ENCODE measurements around the gene ARHGAP28.

DNA sequence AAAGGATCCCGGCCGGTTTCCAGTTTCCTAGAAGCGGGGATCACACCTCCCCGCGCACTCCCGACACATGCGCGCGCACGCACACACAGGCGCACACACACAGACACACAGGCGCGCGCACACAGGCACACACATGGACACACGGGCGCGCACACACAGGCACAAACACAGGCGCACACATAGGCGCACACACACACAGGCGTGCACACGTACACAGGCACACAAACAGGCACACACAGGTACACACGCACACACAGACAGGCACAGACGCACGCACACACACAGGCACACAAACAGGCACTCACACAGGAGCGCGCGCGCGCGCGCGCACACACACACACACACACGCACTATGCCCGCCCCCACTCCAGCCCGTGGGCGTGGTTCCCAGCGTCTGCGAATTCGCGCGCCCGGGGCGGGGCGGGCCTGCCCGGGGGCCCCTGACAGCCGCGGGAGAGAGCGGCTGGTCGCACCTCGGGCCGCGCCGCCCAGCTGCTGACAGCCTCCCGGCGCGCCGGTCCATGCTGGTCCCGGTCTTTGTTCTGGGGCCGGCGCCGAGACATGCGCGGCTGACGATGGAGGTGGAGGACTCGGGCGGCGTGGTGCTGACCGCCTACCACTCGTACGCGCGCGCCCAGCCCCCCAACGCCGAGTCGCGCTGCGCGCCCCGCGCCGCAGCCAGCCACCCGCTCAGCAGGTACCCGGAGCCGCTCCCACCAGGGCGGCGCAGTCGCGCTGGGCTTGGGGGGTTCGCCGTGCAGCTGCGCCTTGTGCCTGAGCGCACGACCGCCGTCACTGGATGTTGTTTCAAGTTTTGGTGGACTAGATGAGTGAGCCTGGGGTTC lies at the start of gene ARHGAP28:
- TF ChIP-seq, protein P1, sequence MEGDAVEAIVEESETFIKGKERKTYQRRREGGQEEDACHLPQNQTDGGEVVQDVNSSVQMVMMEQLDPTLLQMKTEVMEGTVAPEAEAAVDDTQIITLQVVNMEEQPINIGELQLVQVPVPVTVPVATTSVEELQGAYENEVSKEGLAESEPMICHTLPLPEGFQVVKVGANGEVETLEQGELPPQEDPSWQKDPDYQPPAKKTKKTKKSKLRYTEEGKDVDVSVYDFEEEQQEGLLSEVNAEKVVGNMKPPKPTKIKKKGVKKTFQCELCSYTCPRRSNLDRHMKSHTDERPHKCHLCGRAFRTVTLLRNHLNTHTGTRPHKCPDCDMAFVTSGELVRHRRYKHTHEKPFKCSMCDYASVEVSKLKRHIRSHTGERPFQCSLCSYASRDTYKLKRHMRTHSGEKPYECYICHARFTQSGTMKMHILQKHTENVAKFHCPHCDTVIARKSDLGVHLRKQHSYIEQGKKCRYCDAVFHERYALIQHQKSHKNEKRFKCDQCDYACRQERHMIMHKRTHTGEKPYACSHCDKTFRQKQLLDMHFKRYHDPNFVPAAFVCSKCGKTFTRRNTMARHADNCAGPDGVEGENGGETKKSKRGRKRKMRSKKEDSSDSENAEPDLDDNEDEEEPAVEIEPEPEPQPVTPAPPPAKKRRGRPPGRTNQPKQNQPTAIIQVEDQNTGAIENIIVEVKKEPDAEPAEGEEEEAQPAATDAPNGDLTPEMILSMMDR (IDR thresholded peaks at IDR 0.05; ENCODE audit: insufficient read depth, low read length), result no peak
- TF ChIP-seq, protein P2, sequence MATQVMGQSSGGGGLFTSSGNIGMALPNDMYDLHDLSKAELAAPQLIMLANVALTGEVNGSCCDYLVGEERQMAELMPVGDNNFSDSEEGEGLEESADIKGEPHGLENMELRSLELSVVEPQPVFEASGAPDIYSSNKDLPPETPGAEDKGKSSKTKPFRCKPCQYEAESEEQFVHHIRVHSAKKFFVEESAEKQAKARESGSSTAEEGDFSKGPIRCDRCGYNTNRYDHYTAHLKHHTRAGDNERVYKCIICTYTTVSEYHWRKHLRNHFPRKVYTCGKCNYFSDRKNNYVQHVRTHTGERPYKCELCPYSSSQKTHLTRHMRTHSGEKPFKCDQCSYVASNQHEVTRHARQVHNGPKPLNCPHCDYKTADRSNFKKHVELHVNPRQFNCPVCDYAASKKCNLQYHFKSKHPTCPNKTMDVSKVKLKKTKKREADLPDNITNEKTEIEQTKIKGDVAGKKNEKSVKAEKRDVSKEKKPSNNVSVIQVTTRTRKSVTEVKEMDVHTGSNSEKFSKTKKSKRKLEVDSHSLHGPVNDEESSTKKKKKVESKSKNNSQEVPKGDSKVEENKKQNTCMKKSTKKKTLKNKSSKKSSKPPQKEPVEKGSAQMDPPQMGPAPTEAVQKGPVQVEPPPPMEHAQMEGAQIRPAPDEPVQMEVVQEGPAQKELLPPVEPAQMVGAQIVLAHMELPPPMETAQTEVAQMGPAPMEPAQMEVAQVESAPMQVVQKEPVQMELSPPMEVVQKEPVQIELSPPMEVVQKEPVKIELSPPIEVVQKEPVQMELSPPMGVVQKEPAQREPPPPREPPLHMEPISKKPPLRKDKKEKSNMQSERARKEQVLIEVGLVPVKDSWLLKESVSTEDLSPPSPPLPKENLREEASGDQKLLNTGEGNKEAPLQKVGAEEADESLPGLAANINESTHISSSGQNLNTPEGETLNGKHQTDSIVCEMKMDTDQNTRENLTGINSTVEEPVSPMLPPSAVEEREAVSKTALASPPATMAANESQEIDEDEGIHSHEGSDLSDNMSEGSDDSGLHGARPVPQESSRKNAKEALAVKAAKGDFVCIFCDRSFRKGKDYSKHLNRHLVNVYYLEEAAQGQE (IDR thresholded peaks at IDR 0.05; ENCODE audit: insufficient replicate concordance, low read depth), result no peak
- TF ChIP-seq POLR2AphosphoS5 (IDR thresholded peaks at IDR 0.05; ENCODE audit: low read depth) (no peak), GABPA (IDR thresholded peaks at IDR 0.05; ENCODE audit: low read depth) (no peak), SPI1 (IDR thresholded peaks at IDR 0.05; ENCODE audit: borderline replicate concordance, low read depth) (no peak)
